ENCODE results near the gene CLRN3. TPM values are rescaled to one million over a fixed set of nuclear protein-coding genes. Genes with fewer than 3 reads are reported as not detected.

CLRN3 gene
- total and polyA plus RNA-seq, 12 donors: not detected

GRCh38 chr10:127863231-127863825 is 29.4 kb downstream of the CLRN3 start:
- Histone ChIP-seq H3K27me3 (peaks cover 0 to 4% (median 0%) of the 10 kb centered on the region in 7 donors), H3K4me1 (no peaks in the 10 kb centered on the region), H3K9me3 (peaks cover 0 to 22% (median 0%) of the 10 kb centered on the region in 11 donors), H3K4me3 (no peak overlapping the region), H3K27ac (no peak overlapping the region), H3K36me3 (no peaks in the 10 kb centered on the region)
- DNase-seq: no peak
- 93 to 95% methylated on average over 6 of the region's 6 CpGs for WGBS, 2 donors
- TF ChIP-seq CTCF (IDR thresholded peaks at IDR 0.05): no peak
- ATAC-seq: no peak
- intact Hi-C loops (cut with DNase I): no loop called here

- H3K4me1 ChIP-seq: no peaks in the 10 kb centered on the region
- H3K9me3 ChIP-seq: peaks cover 0 to 22% (median 0%) of the 10 kb centered on the region in 11 donors
- TF ChIP-seq CTCF (IDR thresholded peaks at IDR 0.05): no peak
- no peaks in the 10 kb centered on the region for H3K36me3 ChIP-seq
- intact Hi-C loops (cut with DNase I): no loop called here
- no peak overlapping the region for H3K4me3 ChIP-seq
- H3K27ac ChIP-seq: no peak overlapping the region
- H3K27me3 ChIP-seq: no peaks in the 10 kb centered on the region
- ATAC-seq: no peak
- no peak for DNase-seq
- WGBS, 2 donors: 89 to 90% methylated on average over 6 of the region's 6 CpGs
These were observed 32.1 kb downstream of the CLRN3 start for GRCh38 chr10:127860592-127860991.

- H3K36me3 ChIP-seq: no peaks in the 10 kb centered on the region
- DNase-seq: no peak
- no peaks in the 10 kb centered on the region for H3K9me3 ChIP-seq
- TF ChIP-seq CTCF (IDR thresholded peaks at IDR 0.05): no peak
- intact Hi-C loops (cut with DNase I): loop anchor here in 5 of 10 donors (2.0 to 10.0 kb wide), 5 partner anchors 139 to 1874 kb away; no protein-coding TSS in a partner anchor
- ATAC-seq: no peak
- no peak overlapping the region for H3K27ac ChIP-seq
- H3K4me1 ChIP-seq: peaks cover 0 to 8% (median 4%) of the 10 kb centered on the region in 9 donors
- no peak overlapping the region for H3K4me3 ChIP-seq
- peaks cover 0 to 22% (median 8%) of the 10 kb centered on the region in 7 donors for H3K27me3 ChIP-seq
- WGBS, 2 donors: 74 to 81% methylated on average over 10 of the region's 10 CpGs
These were observed 36.8 kb downstream of the CLRN3 start for GRCh38 chr10:127855976-127856375.

- peaks cover 0 to 24% (median 8%) of the 10 kb centered on the region in 7 donors for H3K27me3 ChIP-seq
- H3K27ac ChIP-seq: no peak overlapping the region
- no peaks in the 10 kb centered on the region for H3K36me3 ChIP-seq
- no peak for DNase-seq
- no peak overlapping the region for H3K4me3 ChIP-seq
- peaks cover 0 to 8% (median 4%) of the 10 kb centered on the region in 9 donors for H3K4me1 ChIP-seq
- no peaks in the 10 kb centered on the region for H3K9me3 ChIP-seq
- intact Hi-C loops (cut with DNase I): loop anchor here in 5 of 10 donors (2.0 to 10.0 kb wide), 5 partner anchors 139 to 1873 kb away; no protein-coding TSS in a partner anchor
- ATAC-seq: no peak
- TF ChIP-seq CTCF (IDR thresholded peaks at IDR 0.05): no peak
- WGBS, 2 donors: 85 to 86% methylated on average over 2 of the region's 2 CpGs
These were observed 37.2 kb downstream of the CLRN3 start for GRCh38 chr10:127855591-127855881.

Measured in heart right ventricle (tissue), 16 donors.